ENCODE data around the gene SMIM38.

- TF ChIP-seq CTCF (IDR thresholded peaks at IDR 0.05; ENCODE audit: insufficient read depth, low read depth, low read length), result no peak
- TF ChIP-seq EZH2 (IDR thresholded peaks at IDR 0.05; ENCODE audit: insufficient read depth, low read length), result no peak
Measured at GRCh38 chr11:69201764-69202370, 46.1 kb downstream of the SMIM38 start.
